GM12878 (cell line): ENCODE data around the gene CCDC39. TPM values are rescaled to one million over a fixed set of nuclear protein-coding genes. Genes with fewer than 3 reads are reported as not detected.

Experiments
- ATAC-seq: fragments of 200-7000 bp; cut with Tn5 transposase; 3 replicates; pipeline ENCODE4 v1.9.1; 2020; ENCODE audit warnings: mild to moderate bottlenecking, moderate library complexity
- BruUV-seq: library from RNA; stranded (reverse); fragments of 400-500 nt; replicated peaks from 2 replicates; lab custom pipeline; 2021; lab: Mats Ljungman, UMichigan
- CTCF ChIA-PET: fragments of 300-600 bp; sonication (Branson Sonifier 250); formaldehyde crosslinking; extraction: SDS; loops from one replicate; lab custom pipeline; 2021; ENCODE audit warnings: inconsistent platforms; lab: Yijun Ruan, JAX
- POLR2A ChIA-PET: fragments of 350-600 bp; formaldehyde crosslinking; extraction: SDS; loops from one replicate; lab custom pipeline; 2021; ENCODE audit warnings: inconsistent platforms; lab: Charles Lee
- RAD21 ChIA-PET: fragments of 300-600 bp; sonication (Branson Sonifier 250); formaldehyde crosslinking; loops from one replicate; lab custom pipeline; 2023; ENCODE audit warnings: antibody characterized with exemption; ENCODE audit not compliant: unreplicated experiment; lab: Charles Lee
- SMC1A ChIA-PET: fragments of 300-600 bp; sonication (Branson Sonifier 250); formaldehyde crosslinking; loops from one replicate; lab custom pipeline; 2023; ENCODE audit not compliant: unreplicated experiment, uncharacterized antibody; lab: Charles Lee
- DNase-seq: peaks from one replicate; pipeline ENCODE4 v3.0.0-alpha.2; 2011; ENCODE audit warnings: low read depth, low spot score
- FAIRE-seq: peaks from 3 replicates; lab custom pipeline; 2011; peaks lifted over from hg19 to GRCh38; lab: Jason Lieb, UNC
- H2AFZ ChIP-seq: 2 replicates; pipeline ENCODE4 v1.6.0; 2011; ENCODE audit warnings: low read depth, low read length, control low read depth; ENCODE audit not compliant: control insufficient read depth
- H3K27ac ChIP-seq: 2 replicates; pipeline ENCODE4 v1.5.1; 2011; ENCODE audit warnings: control low read depth; ENCODE audit not compliant: control insufficient read depth, insufficient read depth
- H3K27me3 ChIP-seq, 2 experiments: replicated peaks in 1 of 2; 2 replicates each; pipeline versions ENCODE4 v1.6.0 to v1.6.1; 2011; ENCODE audit warnings: low read length in 1 of 2; ENCODE audit not compliant: control insufficient read depth in 2 of 2, insufficient read depth in 2 of 2
- H3K36me3 ChIP-seq, 2 experiments: 2 replicates each; pipeline ENCODE4 v1.5.1; 2011; ENCODE audit warnings: low read length in 1 of 2; ENCODE audit not compliant: control insufficient read depth in 2 of 2, insufficient read depth in 2 of 2
- H3K4me1 ChIP-seq: 2 replicates; pipeline ENCODE4 v1.6.1; 2011; ENCODE audit warnings: mild to moderate bottlenecking, low read length, moderate library complexity, mixed read lengths; ENCODE audit not compliant: control insufficient read depth, insufficient read depth
- H3K4me2 ChIP-seq: 2 replicates; pipeline ENCODE4 v1.6.0; 2011; ENCODE audit warnings: control low read depth; ENCODE audit not compliant: control insufficient read depth, insufficient read depth
- H3K4me3 ChIP-seq: fragments of 200-600 bp; sonication (generic); 2 replicates; pipeline ENCODE4 v1.5.1; 2016
- H3K79me2 ChIP-seq: 2 replicates; pipeline ENCODE4 v1.6.0; 2011; ENCODE audit warnings: low read length; ENCODE audit not compliant: control insufficient read depth, insufficient read depth
- H3K9ac ChIP-seq: 2 replicates; pipeline ENCODE4 v1.8.0; 2011; ENCODE audit warnings: low read length, control low read depth, mixed read lengths; ENCODE audit not compliant: control insufficient read depth, insufficient read depth
- H3K9me3 ChIP-seq: replicated peaks from 3 replicates; pipeline ENCODE4 v1.5.1; 2011; ENCODE audit warnings: mild to moderate bottlenecking, low read length; ENCODE audit not compliant: control insufficient read depth, insufficient read depth
- H4K20me1 ChIP-seq: 2 replicates; pipeline ENCODE4 v1.6.0; 2011; ENCODE audit not compliant: control insufficient read depth, insufficient read depth
- CHD2 ChIP-seq: IDR thresholded peaks from 2 replicates; pipeline ENCODE4 v1.6.1; 2011; ENCODE audit warnings: low read depth, low read length, improper control_type of control experiment, borderline replicate concordance
- CHD4 ChIP-seq: fragments of 200-600 bp; sonication (generic); IDR thresholded peaks from 2 replicates; pipeline ENCODE4 v1.6.1; 2016; ENCODE audit warnings: mild to moderate bottlenecking
- CUX1 ChIP-seq: IDR thresholded peaks from 2 replicates; pipeline ENCODE4 v1.6.1; 2012; ENCODE audit warnings: improper control_type of control experiment, low read depth, low read length; ENCODE audit not compliant: insufficient replicate concordance
- EED ChIP-seq: sonication (generic); IDR thresholded peaks from 2 replicates; pipeline ENCODE4 v1.6.1; 2016; ENCODE audit warnings: antibody characterized with exemption, low read depth
- EP300 ChIP-seq, 2 experiments: fragments of 150-350 bp in 1 of 2; IDR thresholded peaks; 2 replicates each; pipeline ENCODE4 v1.6.1; 2011 to 2012; ENCODE audit warnings: low read depth in 2 of 2, low read length in 2 of 2, borderline replicate concordance in 1 of 2, improper control_type of control experiment in 1 of 2, inconsistent platforms in 1 of 2; ENCODE audit not compliant: control insufficient read depth in 1 of 2
- FOXK2 ChIP-seq: fragments of 450-650 bp; IDR thresholded peaks from 2 replicates; pipeline ENCODE4 v1.6.1; 2017; ENCODE audit warnings: mild to moderate bottlenecking, moderate library complexity
- GATAD2B ChIP-seq: fragments of 450-650 bp; conservative IDR thresholded peaks from 2 replicates; pipeline ENCODE4 v1.6.1; 2017; ENCODE audit warnings: low read depth, mild to moderate bottlenecking, moderate library complexity
- IKZF2 ChIP-seq, 2 experiments: fragments of 450-650 bp; IDR thresholded peaks; 2 replicates each; pipeline ENCODE4 v1.6.1; 2017; ENCODE audit warnings: mild to moderate bottlenecking in 2 of 2, moderate library complexity in 2 of 2
- NFXL1 ChIP-seq: fragments of 450-650 bp; IDR thresholded peaks from 2 replicates; pipeline ENCODE4 v1.6.1; 2017; ENCODE audit warnings: antibody characterized with exemption, mild to moderate bottlenecking, borderline replicate concordance
- NFYB ChIP-seq: IDR thresholded peaks from 2 replicates; pipeline ENCODE4 v1.6.1; 2011; ENCODE audit warnings: low read depth, mild to moderate bottlenecking, low read length, improper control_type of control experiment, moderate library complexity; ENCODE audit not compliant: insufficient read depth
- POLR2AphosphoS2 ChIP-seq: IDR thresholded peaks from 2 replicates; pipeline ENCODE4 v1.6.1; 2011; ENCODE audit warnings: low read depth, mild to moderate bottlenecking, low read length, improper control_type of control experiment, moderate library complexity
- REST ChIP-seq: IDR thresholded peaks from 2 replicates; pipeline ENCODE4 v1.6.1; 2012; ENCODE audit warnings: mild to moderate bottlenecking, low read depth, low read length
- USF2 ChIP-seq: IDR thresholded peaks from 2 replicates; pipeline ENCODE4 v1.6.1; 2011; ENCODE audit warnings: low read depth, low read length, improper control_type of control experiment, borderline replicate concordance
- ZNF622 ChIP-seq: fragments of 450-650 bp; IDR thresholded peaks from 2 replicates; pipeline ENCODE4 v1.6.1; 2017; ENCODE audit warnings: mild to moderate bottlenecking, inconsistent platforms
- WGBS: methylation state at CpG from one replicate; pipeline ENCODE4 v1.1.6; 2016; ENCODE audit warnings: low lambda C conversion rate; ENCODE audit not compliant: insufficient replicate concordance, insufficient coverage; ENCODE audit errors: missing lambda C conversion rate; 5-methylcytosine and 5-hydroxymethylcytosine counted together
- in situ Hi-C: fragments of 300-500 bp; cut with MboI; formaldehyde crosslinking; loops from 9 replicates; pipeline ENCODE4 v1.14.3; 2018; ENCODE audit warnings: mixed read lengths
- intact Hi-C: fragments of 100-400 bp; cut with micrococcal nuclease; formaldehyde crosslinking; loops from one replicate; pipeline ENCODE4 v1.14.2; 2022; ENCODE audit not compliant: unreplicated experiment
- polyA plus RNA-seq, 11 experiments: library from polyadenylated mRNA; depleted of rRNA in 4 of 11; unstranded in 6 of 11; stranded (reverse) in 5 of 11; fragments of >200 nt; fragmentation: Nextera tagmentation in 4 of 11; fragmentation: Illumina TruSeq in 1 of 11; extraction: Ambion mirVana in 4 of 11; extraction: Trizol in 1 of 11; gene quantifications; 1 replicate in 1 of 11; 2 replicates in 10 of 11; pipeline versions ENCODE4 v1.2.1 to v1.2.3, GENCODE V29; 2011 to 2016; ENCODE audit warnings: inconsistent platforms in 2 of 11, missing spikeins in 2 of 11, low read depth in 1 of 11
- total RNA-seq, 4 experiments: library from RNA; depleted of rRNA in 3 of 4; stranded (reverse); fragments of >200 nt in 3 of 4; fragmentation: Illumina TruSeq in 1 of 4; extraction: Trizol in 1 of 4; gene quantifications; 2 replicates each; pipeline versions ENCODE4 v1.2.1 to v1.2.3, GENCODE V29; 2013 to 2021

CCDC39 gene
- total and polyA plus RNA-seq, 10 of the 15 experiments (the other 5 are each of a cell fraction or from before 2014, with no cell fraction given), result 0.10 to 0.69 (median 0.31) TPM

- Histone ChIP-seq H4K20me1 (no peaks in the 10 kb centered on the region), H3K9me3 (no peaks in the 10 kb centered on the region; the same call in 1 of the 3 replicates), H3K4me2 (no peak overlapping the region), H3K27me3 (no peaks in the 10 kb centered on the region), H3K4me3 (no peak overlapping the region), H3K79me2 (no peaks in the 10 kb centered on the region), H3K36me3 (peaks cover 3 to 4% of the 10 kb centered on the region in 2 experiments), H3K9ac (no peak overlapping the region), H3K4me1 (no peaks in the 10 kb centered on the region), H2AFZ (no peak overlapping the region), H3K27ac (no peak overlapping the region)
- ChIA-PET POLR2A (no interaction called here), SMC1A (interaction anchor here (1.3 kb wide), 1 partner anchor 11 kb away, joined by 3 read pairs; no protein-coding TSS in a partner anchor), CTCF (interaction anchor here (0.9 to 1.0 kb wide), 2 partner anchors 11 to 61 kb away, joined by 3 to 4 read pairs; no protein-coding TSS in a partner anchor), RAD21 (no interaction called here)
- no TSS peak for BruUV-seq
- in situ Hi-C loops, result loop anchor here (25.0 kb wide), 1 partner anchor 1280 kb away; the partner anchor contains the start of gene MFN1
- no peak for DNase-seq
- 100% methylated on average over 2 of the region's 2 CpGs for WGBS
- no peak for ATAC-seq
- intact Hi-C loops, result no loop called here
- FAIRE-seq, result no peak
- TF ChIP-seq CHD4, result no peak
- TF ChIP-seq ZNF622, result no peak
- TF ChIP-seq CHD2, result no peak
- TF ChIP-seq REST, result no peak
- no peak for TF ChIP-seq NFYB
- TF ChIP-seq EP300 (IDR thresholded peaks at IDR 0.05; ENCODE audit: borderline replicate concordance in 1 of 2, control insufficient read depth in 1 of 2, low read depth in 2 of 2, low read length in 2 of 2), result no peak
- TF ChIP-seq GATAD2B, result no peak
- no peak for TF ChIP-seq POLR2AphosphoS2
- TF ChIP-seq NFXL1, result no peak
- no peak for TF ChIP-seq FOXK2
- no peak for TF ChIP-seq IKZF2 (IDR thresholded peaks at IDR 0.05)
- no peak for TF ChIP-seq CUX1
- TF ChIP-seq USF2, result no peak
- TF ChIP-seq EED, result no peak
These were observed 62.2 kb downstream of the CCDC39 start for GRCh38 chr3:180617049-180617448.
